Fibroblast of lung (primary cell): Measurements from ENCODE around the gene PBX1. TPM values are rescaled to one million over a fixed set of nuclear protein-coding genes. Genes with fewer than 3 reads are reported as not detected.

Source experiments
- DNase-seq, 2 donors: peaks; one replicate each; pipeline versions ENCODE4 v3.0.0 to v3.0.0-alpha.2; 2010; ENCODE audit warnings: low read depth in 2 of 2
- H2AFZ ChIP-seq: 2 replicates; pipeline ENCODE4 v1.5.1; 2012; ENCODE audit warnings: low read length, control low read depth, inconsistent platforms
- H3K27ac ChIP-seq: 2 replicates; pipeline ENCODE4 v1.5.1; 2011; ENCODE audit warnings: low read length, control low read depth; ENCODE audit not compliant: insufficient read depth
- H3K27me3 ChIP-seq: 2 replicates; pipeline ENCODE4 v1.5.1; 2011; ENCODE audit warnings: mild to moderate bottlenecking, low read length; ENCODE audit not compliant: control insufficient read depth, insufficient read depth
- H3K36me3 ChIP-seq: 2 replicates; pipeline ENCODE4 v1.5.1; 2011; ENCODE audit warnings: low read length; ENCODE audit not compliant: control insufficient read depth, insufficient read depth
- H3K4me1 ChIP-seq: 2 replicates; pipeline ENCODE4 v1.5.1; 2011; ENCODE audit warnings: low read length; ENCODE audit not compliant: control insufficient read depth, insufficient read depth; ENCODE audit errors: extremely low read depth
- H3K4me2 ChIP-seq: 2 replicates; pipeline ENCODE4 v1.5.1; 2011; ENCODE audit warnings: low read length, control low read depth; ENCODE audit not compliant: insufficient read depth; ENCODE audit errors: extremely low read depth
- H3K4me3 ChIP-seq, 4 experiments: fragments of 200-600 bp in 1 of 4; sonication (generic) in 1 of 4; replicated peaks in 1 of 4; 2 replicates each; pipeline ENCODE4 v1.5.1; 2011 to 2016; ENCODE audit warnings: low read length in 4 of 4, low read depth in 3 of 4, mild to moderate bottlenecking in 3 of 4, control low read depth in 2 of 4, inconsistent platforms in 1 of 4, mixed read lengths in 1 of 4; ENCODE audit not compliant: insufficient read depth in 1 of 4; ENCODE audit errors: control extremely low read depth in 1 of 4
- H3K79me2 ChIP-seq: 2 replicates; pipeline ENCODE4 v1.5.1; 2012; ENCODE audit warnings: mild to moderate bottlenecking, low read length, inconsistent platforms; ENCODE audit not compliant: control insufficient read depth, insufficient read depth
- H3K9ac ChIP-seq: 2 replicates; pipeline ENCODE4 v1.5.1; 2011; ENCODE audit warnings: mild to moderate bottlenecking, low read length, control low read depth; ENCODE audit not compliant: insufficient read depth
- H3K9me3 ChIP-seq: 2 replicates; pipeline ENCODE4 v1.5.1; 2012; ENCODE audit warnings: low read depth, low read length; ENCODE audit not compliant: control insufficient read depth, insufficient read depth
- H4K20me1 ChIP-seq: 2 replicates; pipeline ENCODE4 v1.5.1; 2011; ENCODE audit warnings: low read length; ENCODE audit not compliant: control insufficient read depth, insufficient read depth; ENCODE audit errors: extremely low read depth
- EZH2 ChIP-seq: IDR thresholded peaks from 2 replicates; pipeline ENCODE4 v1.5.1; 2012; ENCODE audit warnings: low read length, control low read depth, mild to moderate bottlenecking; ENCODE audit errors: missing control alignments
- polyA plus RNA-seq, 2 donors: library from polyadenylated mRNA; depleted of rRNA in 1 of 2; stranded (reverse) in 1 of 2; unstranded in 1 of 2; fragments of >200 nt; gene quantifications; 2 replicates each; pipeline ENCODE4 v1.2.1, GENCODE V29; 2011 to 2012; ENCODE audit warnings: missing spikeins in 1 of 2
- total RNA-seq: library from RNA; depleted of rRNA; stranded (reverse); fragments of >200 nt; gene quantifications from 2 replicates; pipeline ENCODE4 v1.2.1, GENCODE V29; 2014
- TF ChIP-seq, protein P1 (sequence below), 2 donors: IDR thresholded peaks in 1 of 2; conservative IDR thresholded peaks in 1 of 2; 1 replicate in 1 of 2; 2 replicates in 1 of 2; pipeline ENCODE4 v1.5.1; 2011 to 2012; ENCODE audit warnings: low read length in 2 of 2, control low read depth in 1 of 2, inconsistent platforms in 1 of 2, low read depth in 1 of 2, mild to moderate bottlenecking in 1 of 2

The PBX1 gene
- total and polyA plus RNA-seq, 2 donors (not counting 1 experiment from before 2014, with no cell fraction given), result 43.1 to 46.7 TPM

DNA sequence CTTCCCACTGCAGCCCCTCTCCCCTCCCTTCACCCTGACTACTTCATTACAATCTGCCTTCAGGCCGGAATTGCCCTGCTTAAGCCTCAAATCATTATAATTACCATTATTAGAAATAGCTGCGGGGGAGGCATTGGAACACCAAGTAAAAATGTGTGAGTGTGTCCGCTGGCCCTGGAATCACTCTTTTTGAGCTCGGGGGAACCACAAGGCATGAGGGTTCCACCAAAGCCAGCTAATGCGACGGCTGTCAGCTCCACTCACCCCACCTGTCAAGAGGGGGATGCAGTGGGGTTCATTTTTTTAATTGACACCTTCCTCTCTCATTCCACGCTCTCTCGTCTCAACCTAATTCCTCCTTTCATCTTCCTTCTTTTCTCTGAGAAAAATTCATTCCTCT is 177.2 kb downstream of the PBX1 start:
- Histone ChIP-seq H3K9me3 (no peaks in the 10 kb centered on the region), H2AFZ (no peak overlapping the region), H3K27me3 (no peaks in the 10 kb centered on the region), H3K9ac (no peak overlapping the region), H3K4me1 (no peaks in the 10 kb centered on the region), H3K4me2 (no peak overlapping the region), H3K27ac (no peak overlapping the region), H3K4me3 (no peak overlapping the region), H3K79me2 (no peaks in the 10 kb centered on the region), H4K20me1 (no peaks in the 10 kb centered on the region), H3K36me3 (no peaks in the 10 kb centered on the region)
- TF ChIP-seq, protein P1, sequence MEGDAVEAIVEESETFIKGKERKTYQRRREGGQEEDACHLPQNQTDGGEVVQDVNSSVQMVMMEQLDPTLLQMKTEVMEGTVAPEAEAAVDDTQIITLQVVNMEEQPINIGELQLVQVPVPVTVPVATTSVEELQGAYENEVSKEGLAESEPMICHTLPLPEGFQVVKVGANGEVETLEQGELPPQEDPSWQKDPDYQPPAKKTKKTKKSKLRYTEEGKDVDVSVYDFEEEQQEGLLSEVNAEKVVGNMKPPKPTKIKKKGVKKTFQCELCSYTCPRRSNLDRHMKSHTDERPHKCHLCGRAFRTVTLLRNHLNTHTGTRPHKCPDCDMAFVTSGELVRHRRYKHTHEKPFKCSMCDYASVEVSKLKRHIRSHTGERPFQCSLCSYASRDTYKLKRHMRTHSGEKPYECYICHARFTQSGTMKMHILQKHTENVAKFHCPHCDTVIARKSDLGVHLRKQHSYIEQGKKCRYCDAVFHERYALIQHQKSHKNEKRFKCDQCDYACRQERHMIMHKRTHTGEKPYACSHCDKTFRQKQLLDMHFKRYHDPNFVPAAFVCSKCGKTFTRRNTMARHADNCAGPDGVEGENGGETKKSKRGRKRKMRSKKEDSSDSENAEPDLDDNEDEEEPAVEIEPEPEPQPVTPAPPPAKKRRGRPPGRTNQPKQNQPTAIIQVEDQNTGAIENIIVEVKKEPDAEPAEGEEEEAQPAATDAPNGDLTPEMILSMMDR (conservative IDR thresholded peaks at IDR 0.05 in 1 of 2, IDR thresholded peaks at IDR 0.05 in 1 of 2; ENCODE audit: low read depth in 1 of 2, low read length in 2 of 2), result no peak
- no peak for TF ChIP-seq EZH2
- DNase-seq, result no peak

DNA sequence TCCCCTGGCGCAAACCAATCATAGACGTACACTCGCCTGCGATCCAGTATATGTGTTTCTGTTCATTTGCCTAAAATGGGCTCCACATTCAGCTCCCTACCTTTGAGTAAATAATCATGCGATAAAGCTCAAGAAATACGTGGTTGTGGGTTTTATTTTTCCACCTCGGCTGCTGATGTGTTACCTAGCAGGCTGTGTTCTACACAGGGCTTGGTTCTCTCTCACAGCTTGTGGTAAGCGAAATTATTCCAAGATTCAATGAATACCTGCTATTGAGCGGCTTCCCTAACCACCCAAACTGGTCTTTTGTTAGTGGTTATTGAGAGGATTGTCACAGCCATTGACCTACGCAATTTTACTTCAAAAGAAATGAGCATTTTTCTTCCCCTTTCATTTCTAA is 180.2 kb downstream of the PBX1 start:
- no peak overlapping the region for H3K27ac ChIP-seq
- H3K4me2 ChIP-seq, result no peak overlapping the region
- H3K36me3 ChIP-seq, result no peaks in the 10 kb centered on the region
- no peaks in the 10 kb centered on the region for H3K79me2 ChIP-seq
- H3K4me1 ChIP-seq, result no peaks in the 10 kb centered on the region
- no peaks in the 10 kb centered on the region for H4K20me1 ChIP-seq
- H3K4me3 ChIP-seq, result no peak overlapping the region
- TF ChIP-seq, protein P1 (conservative IDR thresholded peaks at IDR 0.05 in 1 of 2, IDR thresholded peaks at IDR 0.05 in 1 of 2; ENCODE audit: low read depth in 1 of 2, low read length in 2 of 2), result no peak
- TF ChIP-seq EZH2, result no peak
- H3K27me3 ChIP-seq, result no peaks in the 10 kb centered on the region
- H3K9me3 ChIP-seq, result no peaks in the 10 kb centered on the region
- H2AFZ ChIP-seq, result no peak overlapping the region
- DNase-seq, result no peak
- no peak overlapping the region for H3K9ac ChIP-seq

DNA sequence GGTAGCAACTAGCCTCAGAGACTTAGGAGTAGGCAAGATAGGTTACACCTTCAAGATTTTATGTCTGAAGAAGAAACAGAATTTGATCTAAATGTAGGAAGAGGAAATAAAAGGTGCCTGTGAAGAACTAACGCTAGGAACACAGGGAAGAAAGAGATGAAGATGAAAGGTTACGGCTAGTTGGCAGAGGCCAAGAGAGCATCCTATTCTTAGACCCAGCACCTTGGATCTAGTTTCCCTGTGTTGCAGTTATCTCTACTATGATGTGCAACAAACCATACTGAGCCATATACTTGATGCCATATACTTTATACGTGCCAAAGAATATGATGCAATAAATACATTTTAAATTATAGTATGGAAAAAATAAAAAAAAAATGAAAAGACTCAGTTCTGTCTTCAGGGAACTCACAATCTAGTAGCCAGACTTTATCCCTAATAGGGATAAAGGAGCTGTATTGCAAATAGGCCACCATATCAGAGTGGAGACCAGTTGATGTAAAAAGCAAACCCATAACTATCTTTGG is 181.1 kb downstream of the PBX1 start:
- Histone ChIP-seq H3K4me2 (no peak overlapping the region), H3K4me3 (no peak overlapping the region), H3K36me3 (no peaks in the 10 kb centered on the region), H3K27ac (no peak overlapping the region), H3K9me3 (no peaks in the 10 kb centered on the region), H3K9ac (no peak overlapping the region), H3K27me3 (no peaks in the 10 kb centered on the region), H4K20me1 (no peaks in the 10 kb centered on the region), H3K4me1 (no peaks in the 10 kb centered on the region), H2AFZ (no peak overlapping the region), H3K79me2 (no peaks in the 10 kb centered on the region)
- DNase-seq, result no peak
- no peak for TF ChIP-seq EZH2
- TF ChIP-seq, protein P1 (conservative IDR thresholded peaks at IDR 0.05 in 1 of 2, IDR thresholded peaks at IDR 0.05 in 1 of 2; ENCODE audit: low read depth in 1 of 2, low read length in 2 of 2), result no peak
